GM19324 (cell line): ENCODE data around the gene BBX.

Experiments used
- ATAC-seq: cut with Tn5 transposase; IDR thresholded peaks from one replicate; pipeline ENCODE4 v1.9.1; 2021; ENCODE audit warnings: mild to moderate bottlenecking, moderate library complexity; ENCODE audit not compliant: unreplicated experiment, low FRiP score

Gene BBX

GRCh38 chr3:107790612-107791011, 267.9 kb downstream of the BBX start:
- ATAC-seq, result no peak

DNA sequence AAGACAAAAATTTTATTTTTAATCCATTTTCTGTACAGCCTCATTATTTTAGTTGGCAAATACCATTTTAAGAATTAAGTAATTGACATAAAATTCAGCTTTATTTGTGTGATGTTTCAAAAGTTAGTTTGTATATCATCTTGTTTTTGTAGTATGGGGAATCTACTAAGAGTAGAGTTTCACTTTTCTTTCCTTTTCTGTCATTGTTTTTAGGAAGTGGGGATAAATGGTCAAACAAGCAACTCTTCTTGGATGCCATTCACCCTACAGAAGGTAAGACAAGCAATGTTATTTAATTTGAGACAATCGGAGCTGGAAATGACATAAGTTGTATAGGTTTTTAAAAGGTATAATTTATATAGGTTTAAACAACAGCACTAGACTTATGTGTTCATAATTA, 268.3 kb downstream of the BBX start:
- no peak for ATAC-seq

DNA sequence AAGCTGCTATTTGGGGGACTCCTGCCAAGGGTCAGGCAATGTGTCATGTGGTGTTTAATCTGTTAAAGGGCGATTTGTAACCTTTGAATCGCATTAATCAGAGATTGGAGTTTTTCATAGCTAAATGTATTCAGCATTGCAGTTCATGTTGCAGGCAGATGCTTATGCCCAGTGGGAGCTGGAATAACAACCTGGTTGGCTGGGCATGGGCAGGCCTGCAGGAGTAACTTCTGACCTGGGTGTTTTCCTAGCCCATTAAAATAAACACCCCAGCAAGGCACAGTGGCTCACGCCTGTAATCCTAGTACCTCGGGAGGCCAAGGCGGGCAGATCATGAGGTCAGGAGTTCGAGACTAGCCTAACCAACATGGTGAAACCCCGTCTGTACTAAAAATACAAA, 268.7 kb downstream of the BBX start:
- ATAC-seq, result no peak

GRCh38 chr3:107794664-107795443, 272.1 kb downstream of the BBX start:
- no peak for ATAC-seq

DNA sequence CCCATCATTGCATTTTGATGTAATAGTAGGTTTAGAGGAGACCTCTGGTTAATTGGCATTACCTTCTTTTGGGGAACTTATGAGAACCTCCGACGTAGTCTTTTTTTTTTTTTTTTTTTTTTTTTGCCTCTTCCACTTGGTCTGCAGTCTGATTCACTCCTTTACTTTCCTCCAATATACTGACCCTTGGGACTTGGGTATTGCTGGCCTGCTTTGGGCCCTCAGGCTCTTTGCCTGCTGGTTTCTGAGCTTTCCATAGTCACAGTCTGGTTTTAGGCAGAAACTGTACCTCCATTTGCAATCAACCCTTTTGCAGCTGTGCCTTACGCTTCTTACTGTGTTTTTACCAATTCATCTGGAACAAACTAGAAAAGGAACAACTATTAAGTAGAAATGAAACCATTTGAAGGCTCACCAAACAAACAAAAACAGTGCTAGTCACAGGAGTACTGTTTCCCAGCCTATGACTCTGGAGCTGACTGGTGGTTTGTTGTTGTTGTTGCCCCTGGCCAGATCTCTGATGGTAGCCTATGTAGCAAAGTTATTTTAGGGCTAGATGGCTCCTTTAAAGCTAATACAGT, 272.8 kb downstream of the BBX start:
- ATAC-seq, result no peak

DNA sequence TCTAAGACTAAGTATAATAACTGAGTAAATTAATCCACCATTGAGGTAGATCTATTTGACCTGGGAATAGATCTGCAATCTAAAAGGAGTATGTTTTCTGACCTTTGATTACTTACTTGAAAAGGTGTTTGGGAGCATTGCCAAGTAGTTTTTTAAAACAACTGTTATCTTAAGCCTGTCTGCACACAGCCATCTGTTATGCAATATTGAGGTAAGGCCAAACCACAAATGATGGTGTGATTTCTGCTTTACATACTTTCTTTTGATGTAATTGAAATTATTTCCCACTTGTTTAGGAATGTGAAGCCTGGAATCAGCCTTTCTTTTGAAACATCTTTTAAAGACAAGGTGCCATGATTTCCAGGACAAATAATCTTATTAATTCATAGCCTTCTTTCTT, 274.0 kb downstream of the BBX start:
- no peak for ATAC-seq

- ATAC-seq, result no peak
These were observed 274.8 kb downstream of the BBX start for GRCh38 chr3:107797586-107797985.

- no peak for ATAC-seq
These were observed 275.6 kb downstream of the BBX start for GRCh38 chr3:107798381-107798780.

GRCh38 chr3:107800710-107801109, 277.9 kb downstream of the BBX start:
- no peak for ATAC-seq

DNA sequence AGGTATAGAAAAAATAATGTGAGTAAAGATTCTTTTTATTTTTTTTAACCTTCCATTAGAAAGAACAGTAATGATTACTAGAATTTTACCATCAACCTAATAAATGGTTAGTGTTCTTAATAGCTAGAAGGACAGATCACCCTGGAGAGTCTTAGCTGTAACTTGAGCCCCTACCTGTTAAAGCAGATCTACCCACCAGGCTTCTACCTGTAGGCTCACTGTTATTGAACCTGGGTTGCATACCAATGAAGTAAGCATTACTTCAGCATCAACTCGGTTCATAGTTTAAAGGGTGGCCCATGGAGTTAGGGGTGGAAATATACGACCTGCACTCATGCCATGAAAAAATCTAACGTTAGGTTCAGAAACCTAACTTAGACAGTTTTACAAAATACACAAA, 280.4 kb downstream of the BBX start:
- no peak for ATAC-seq

DNA sequence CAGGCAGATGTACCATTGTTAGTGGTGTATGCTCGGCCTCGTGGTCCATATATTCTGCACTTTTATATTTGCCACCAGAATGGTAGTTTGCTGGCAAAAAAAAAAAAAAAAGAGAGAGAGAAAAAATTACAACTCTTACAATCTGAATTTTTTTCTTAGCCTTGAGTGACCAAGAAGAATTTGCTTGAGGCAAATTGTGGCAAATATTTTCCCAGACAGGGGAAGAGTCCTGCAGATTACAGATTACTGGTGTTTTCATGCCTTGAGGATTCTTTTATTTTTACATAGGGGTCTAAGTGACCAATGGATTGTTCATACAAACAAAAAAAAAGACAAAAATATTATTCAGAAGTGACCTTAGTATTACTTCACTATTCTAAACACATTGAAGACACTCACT, 283.3 kb downstream of the BBX start:
- ATAC-seq, result no peak

DNA sequence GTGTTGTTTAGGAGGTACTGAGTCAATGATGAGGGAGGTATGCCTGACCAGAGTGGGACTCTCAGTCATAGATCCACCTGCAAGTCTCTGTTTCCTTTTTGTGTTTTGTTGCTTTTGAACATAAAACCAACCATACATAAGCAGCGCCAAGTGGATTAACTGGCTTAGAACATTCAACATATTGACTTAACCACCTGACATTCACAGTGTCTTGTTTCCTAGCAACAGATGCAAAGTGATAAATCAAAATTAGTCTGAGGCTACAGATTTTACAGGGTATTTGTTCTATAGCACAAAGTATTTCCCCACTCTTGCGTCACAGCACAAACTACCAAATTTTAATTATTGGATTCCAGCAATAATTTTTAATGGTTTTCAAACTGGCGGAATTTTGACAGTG, 283.8 kb downstream of the BBX start:
- no peak for ATAC-seq

GRCh38 chr3:107810171-107811071, 287.7 kb downstream of the BBX start:
- ATAC-seq, result peak; percentile 50

- ATAC-seq, result no peak
These were observed 290.3 kb downstream of the BBX start for GRCh38 chr3:107813026-107813425.

GRCh38 chr3:107816107-107816506, 293.3 kb downstream of the BBX start:
- ATAC-seq, result no peak

GRCh38 chr3:107817076-107817475, 294.3 kb downstream of the BBX start:
- ATAC-seq, result no peak

GRCh38 chr3:107818025-107818424, 295.3 kb downstream of the BBX start:
- ATAC-seq, result no peak

DNA sequence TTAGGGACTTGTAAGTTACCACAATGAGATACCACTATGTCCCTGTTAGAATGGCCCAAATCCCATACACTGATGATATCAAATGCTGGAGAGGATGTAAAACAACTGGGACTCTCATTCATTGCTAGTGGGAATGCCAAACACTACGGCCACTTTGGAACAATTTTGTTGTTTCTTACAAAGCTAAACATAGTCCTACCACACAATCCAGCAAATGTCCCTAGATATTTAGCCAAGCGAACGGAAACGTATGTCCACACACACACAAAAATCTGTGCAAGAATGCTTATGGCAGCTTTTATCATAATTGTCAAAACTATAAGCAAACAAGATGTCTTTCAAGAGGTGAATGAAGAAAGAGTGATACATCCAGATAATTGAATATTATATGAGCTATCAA, 296.9 kb downstream of the BBX start:
- no peak for ATAC-seq

GRCh38 chr3:107822308-107822707, 299.5 kb downstream of the BBX start:
- ATAC-seq, result no peak

- no peak for ATAC-seq
These were observed 302.1 kb downstream of the BBX start for GRCh38 chr3:107824822-107825371.

DNA sequence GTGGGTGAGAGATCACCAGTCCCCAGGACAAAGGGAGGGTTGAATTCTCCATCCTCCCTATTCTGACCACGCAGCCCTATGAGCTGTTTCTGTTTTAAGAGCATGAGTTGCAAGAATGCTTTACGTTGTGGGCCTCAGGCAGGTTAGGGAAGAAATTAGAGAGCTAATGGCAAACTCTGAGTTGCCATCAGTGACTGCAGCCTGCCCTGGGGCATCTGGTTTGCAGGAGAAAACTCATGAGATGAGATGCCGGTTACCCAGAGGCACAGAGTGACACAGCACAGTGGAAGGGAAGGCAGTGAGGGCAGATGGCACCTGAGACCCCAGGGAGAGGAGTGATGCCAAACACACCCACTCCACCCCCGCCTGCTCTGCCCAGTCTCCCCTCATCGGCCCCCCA, 302.8 kb downstream of the BBX start:
- no peak for ATAC-seq
